HT1080 (cell line): ENCODE results near the gene DBNL. TPM values are rescaled to one million over a fixed set of nuclear protein-coding genes. Genes with fewer than 3 reads are reported as not detected.

Experiments
- DNase-seq: peaks from one replicate; pipeline ENCODE4 v3.0.0-alpha.2; 2015; ENCODE audit warnings: low read depth
- total RNA-seq: library from RNA; depleted of rRNA; stranded (reverse); fragments of >200 nt; shearing (Covaris generic); gene quantifications from 2 replicates; pipeline ENCODE4 v1.2.3, GENCODE V29; 2014; rRNA removed

Gene DBNL
- total RNA-seq, 1 experiment from 2014 or later: 156 TPM

DNA sequence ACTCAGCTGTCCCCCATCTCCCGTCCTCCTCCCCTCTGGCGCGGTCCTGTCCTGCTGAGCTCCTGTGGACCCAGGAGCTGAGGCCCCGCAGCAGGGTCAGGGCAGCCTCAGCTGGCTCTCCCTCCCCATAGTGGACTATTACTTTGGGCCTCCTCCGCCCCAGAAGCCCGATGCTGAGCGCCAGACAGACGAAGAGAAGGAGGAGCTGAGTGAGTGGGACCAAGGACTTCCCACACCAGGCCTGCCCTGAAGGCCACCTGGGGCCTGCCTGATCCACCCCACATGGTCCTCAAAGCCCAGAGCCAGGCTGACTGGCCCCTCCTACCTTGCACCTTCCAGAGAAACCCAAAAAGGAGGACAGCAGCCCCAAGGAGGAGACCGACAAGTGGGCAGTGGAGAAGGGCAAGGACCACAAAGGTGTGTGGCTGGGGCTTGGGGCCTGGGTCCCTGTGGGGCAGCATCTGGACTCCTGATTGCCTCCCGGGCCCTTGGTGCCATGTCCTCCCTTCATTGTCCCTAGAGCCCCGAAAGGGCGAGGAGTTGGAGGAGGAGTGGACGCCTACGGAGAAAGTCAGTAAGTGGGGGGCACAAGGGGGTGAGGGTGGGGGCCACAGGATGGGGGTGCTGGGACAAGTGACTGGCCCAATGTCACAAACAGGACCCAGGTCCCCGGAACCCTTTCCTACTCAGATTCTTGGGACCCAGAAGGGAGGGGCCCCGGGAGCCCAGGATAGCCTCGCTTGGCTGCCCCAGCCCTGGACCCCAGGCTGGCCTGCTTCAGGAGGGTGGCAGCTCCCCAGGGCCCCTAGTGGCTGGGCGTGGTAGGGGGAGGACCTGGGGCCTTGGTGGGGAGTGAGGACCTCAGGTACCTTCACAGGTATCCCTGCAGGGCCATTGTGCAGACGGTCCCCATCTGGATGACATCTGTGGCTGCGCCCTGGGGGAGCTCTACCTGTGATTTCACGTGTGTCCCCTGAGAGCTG is 64.6 kb downstream of the DBNL start:
- no peak for DNase-seq

DNA sequence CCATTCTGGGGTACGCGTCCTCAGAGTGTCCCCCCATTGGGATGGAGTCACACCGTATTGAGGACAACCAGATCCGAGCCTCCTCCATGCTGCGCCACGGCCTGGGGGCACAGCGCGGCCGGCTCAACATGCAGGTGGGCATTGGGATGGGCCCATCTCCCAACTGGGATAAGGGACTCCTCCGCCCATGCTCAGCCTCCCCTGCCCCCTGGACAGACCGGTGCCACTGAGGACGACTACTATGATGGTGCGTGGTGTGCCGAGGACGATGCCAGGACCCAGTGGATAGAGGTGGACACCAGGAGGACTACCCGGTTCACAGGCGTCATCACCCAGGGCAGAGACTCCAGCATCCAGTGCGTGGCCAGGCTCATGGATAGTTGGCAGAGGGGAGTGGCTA is 65.5 kb downstream of the DBNL start:
- no peak for DNase-seq

DNA sequence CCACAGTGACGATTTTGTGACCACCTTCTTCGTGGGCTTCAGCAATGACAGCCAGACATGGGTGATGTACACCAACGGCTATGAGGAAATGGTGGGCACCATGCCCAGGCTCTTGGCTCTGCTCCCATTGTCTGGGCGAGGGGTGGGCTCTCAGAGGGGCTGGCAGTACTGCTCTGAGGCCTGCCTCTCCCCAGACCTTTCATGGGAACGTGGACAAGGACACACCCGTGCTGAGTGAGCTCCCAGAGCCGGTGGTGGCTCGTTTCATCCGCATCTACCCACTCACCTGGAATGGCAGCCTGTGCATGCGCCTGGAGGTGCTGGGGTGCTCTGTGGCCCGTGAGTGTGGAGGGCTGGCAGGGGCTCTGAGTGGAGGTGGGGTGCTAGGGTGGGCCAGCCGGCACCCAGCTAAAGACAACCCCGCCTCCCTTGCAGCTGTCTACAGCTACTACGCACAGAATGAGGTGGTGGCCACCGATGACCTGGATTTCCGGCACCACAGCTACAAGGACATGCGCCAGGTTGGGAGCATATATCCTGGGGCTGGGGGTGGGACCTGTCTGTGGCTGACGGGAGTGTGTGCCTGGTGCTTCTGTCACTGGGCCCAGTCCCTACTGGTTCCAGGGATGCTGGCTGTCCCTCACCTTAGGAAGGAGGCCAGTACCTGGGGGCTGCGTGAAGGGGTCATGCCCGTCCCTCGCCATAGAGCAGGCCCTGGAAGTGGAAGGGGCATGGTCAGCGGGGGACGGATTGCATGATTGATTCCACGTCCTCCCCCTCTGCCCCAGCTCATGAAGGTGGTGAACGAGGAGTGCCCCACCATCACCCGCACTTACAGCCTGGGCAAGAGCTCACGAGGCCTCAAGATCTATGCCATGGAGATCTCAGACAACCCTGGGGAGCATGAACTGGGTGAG is 66.5 kb downstream of the DBNL start:
- DNase-seq: no peak

Other genes starting within 250 kb of the DBNL start
- 154 and 174 TPM in 2 replicates for gene MRPS24, start 175.2 kb upstream of the DBNL start, total RNA-seq
- gene URGCP, start 138.1 kb upstream of the DBNL start, total RNA-seq: 18.7 and 20.6 TPM in 2 replicates
- gene UBE2D4, start 118.3 kb upstream of the DBNL start, total RNA-seq: 16.9 and 18.4 TPM in 2 replicates
- not detected in 2 replicates for gene SPDYE1, start 46.8 kb upstream of the DBNL start, total RNA-seq
- gene PGAM2, start 20.9 kb downstream of the DBNL start, total RNA-seq: not detected in 2 replicates
- 12.8 and 17.4 TPM in 2 replicates for gene POLM, start 37.8 kb downstream of the DBNL start, total RNA-seq
- gene AEBP1, start 59.6 kb downstream of the DBNL start, total RNA-seq: not detected in 2 replicates
- gene POLD2, start 78.8 kb downstream of the DBNL start, total RNA-seq: 163 and 192 TPM in 2 replicates
- not detected in 2 replicates for gene MYL7, start 96.6 kb downstream of the DBNL start, total RNA-seq
- not detected in 2 replicates for gene GCK, start 144.7 kb downstream of the DBNL start, total RNA-seq
- 165 and 201 TPM in 2 replicates for gene YKT6, start 156.3 kb downstream of the DBNL start, total RNA-seq